PC-3 (cell line): ENCODE measurements around the gene MYH7.

Source experiments
- EZH2 ChIP-seq: fragments of 300-600 bp; sonication (generic); IDR thresholded peaks from one replicate; pipeline ENCODE4 v1.6.1; 2017; ENCODE audit warnings: antibody characterized with exemption, mild to moderate bottlenecking, low read length; ENCODE audit not compliant: unreplicated experiment
- TF ChIP-seq, protein P1 (sequence below): fragments of 300-600 bp; sonication (generic); conservative IDR thresholded peaks from 2 replicates; pipeline ENCODE4 v1.5.1; 2017; ENCODE audit warnings: antibody characterized with exemption, low read depth, mild to moderate bottlenecking, low read length

DNA sequence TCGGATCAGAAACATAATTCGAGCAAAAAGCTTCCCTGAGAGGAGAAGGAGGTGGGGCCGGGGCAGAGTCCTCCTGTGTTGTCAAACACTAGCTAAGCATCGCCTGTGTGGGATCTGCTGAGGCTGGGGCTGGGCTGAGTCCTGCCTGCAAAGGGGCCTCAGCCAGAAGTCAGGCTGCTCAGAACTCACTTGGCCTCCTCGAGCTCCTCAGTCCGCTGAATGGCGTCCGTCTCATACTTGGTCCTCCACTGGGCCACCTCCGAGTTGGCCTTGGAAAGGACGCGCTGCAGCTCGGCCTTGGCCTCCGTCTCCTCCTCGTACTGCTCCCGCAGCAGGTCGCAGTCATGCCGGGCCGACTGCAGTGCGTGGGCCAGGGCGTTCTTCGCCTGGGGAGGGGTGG is 17.4 kb downstream of the MYH7 start:
- TF ChIP-seq, protein P1, sequence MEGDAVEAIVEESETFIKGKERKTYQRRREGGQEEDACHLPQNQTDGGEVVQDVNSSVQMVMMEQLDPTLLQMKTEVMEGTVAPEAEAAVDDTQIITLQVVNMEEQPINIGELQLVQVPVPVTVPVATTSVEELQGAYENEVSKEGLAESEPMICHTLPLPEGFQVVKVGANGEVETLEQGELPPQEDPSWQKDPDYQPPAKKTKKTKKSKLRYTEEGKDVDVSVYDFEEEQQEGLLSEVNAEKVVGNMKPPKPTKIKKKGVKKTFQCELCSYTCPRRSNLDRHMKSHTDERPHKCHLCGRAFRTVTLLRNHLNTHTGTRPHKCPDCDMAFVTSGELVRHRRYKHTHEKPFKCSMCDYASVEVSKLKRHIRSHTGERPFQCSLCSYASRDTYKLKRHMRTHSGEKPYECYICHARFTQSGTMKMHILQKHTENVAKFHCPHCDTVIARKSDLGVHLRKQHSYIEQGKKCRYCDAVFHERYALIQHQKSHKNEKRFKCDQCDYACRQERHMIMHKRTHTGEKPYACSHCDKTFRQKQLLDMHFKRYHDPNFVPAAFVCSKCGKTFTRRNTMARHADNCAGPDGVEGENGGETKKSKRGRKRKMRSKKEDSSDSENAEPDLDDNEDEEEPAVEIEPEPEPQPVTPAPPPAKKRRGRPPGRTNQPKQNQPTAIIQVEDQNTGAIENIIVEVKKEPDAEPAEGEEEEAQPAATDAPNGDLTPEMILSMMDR, result no peak
- TF ChIP-seq EZH2, result no peak
